ENCODE data around the gene OTOP1.

The OTOP1 gene

GRCh38 chr4:4248029-4248884 is 21.5 kb upstream of the OTOP1 start, which contains the start of gene TMEM128 (continued):
- TF ChIP-seq INSM2 (tag by site-specific recombination; IDR thresholded peaks at IDR 0.05) (0 out of 2 replicates have a peak, but pooled peaks have one; percentile 52), ZSCAN16 (tag by site-specific recombination; IDR thresholded peaks at IDR 0.05) (no peak), KLF8 (tag by site-specific recombination; IDR thresholded peaks at IDR 0.05) (peak; percentile 36; the same call in 1 of the 2 replicates), EGR2 (tag by site-specific recombination; IDR thresholded peaks at IDR 0.05; ENCODE audit: low read depth) (no peak), SP3 (tag by site-specific recombination; IDR thresholded peaks at IDR 0.05) (peak; percentile 76), SP2 (tag by site-specific recombination; IDR thresholded peaks at IDR 0.05) (peak; percentile 80), KLF17 (tag by site-specific recombination; IDR thresholded peaks at IDR 0.05) (peak; percentile 63; the same call in 1 of the 2 replicates), KLF7 (tag by site-specific recombination; IDR thresholded peaks at IDR 0.05; ENCODE audit: borderline replicate concordance) (no peak), ZBTB21 (tag by site-specific recombination; IDR thresholded peaks at IDR 0.05) (peak; percentile 86), ZNF561 (tag by site-specific recombination; IDR thresholded peaks at IDR 0.05; ENCODE audit: borderline replicate concordance) (peak; percentile 77), ZNF335 (tag by site-specific recombination; conservative IDR thresholded peaks at IDR 0.05) (peak; percentile 59), ZNF560 (tag by site-specific recombination; IDR thresholded peaks at IDR 0.05; ENCODE audit: borderline replicate concordance) (no peak), ZNF521 (tag by site-specific recombination; IDR thresholded peaks at IDR 0.05) (no peak), ZXDB (tag by site-specific recombination; IDR thresholded peaks at IDR 0.05) (peak; percentile 88), ZFP41 (tag by site-specific recombination; IDR thresholded peaks at IDR 0.05; ENCODE audit: borderline replicate concordance) (no peak), ZIC2 (tag by site-specific recombination; IDR thresholded peaks at IDR 0.05) (peak; percentile 42; the same call in 1 of the 2 replicates), GLIS1 (tag by site-specific recombination; IDR thresholded peaks at IDR 0.05) (peak; percentile 64), ZNF692 (tag by site-specific recombination; IDR thresholded peaks at IDR 0.05) (peak; percentile 67), CTCF (tag by site-specific recombination; IDR thresholded peaks at IDR 0.05) (peak; percentile 16; the same call in 1 of the 2 replicates), ZNF660 (tag by site-specific recombination; IDR thresholded peaks at IDR 0.05) (peak; percentile 89), PRDM10 (tag by site-specific recombination; IDR thresholded peaks at IDR 0.05) (peak; percentile 62; the same call in 1 of the 2 replicates), ZBTB26 (tag by site-specific recombination; optimal IDR thresholded peaks at IDR 0.05) (peak; percentile 40)

Measured in HEK293 (cell line).